Bronchial epithelial cell (primary cell): ENCODE measurements around the gene FARS2. TPM values are rescaled to one million over a fixed set of nuclear protein-coding genes. Genes with fewer than 3 reads are reported as not detected.

Experiments used
- DNase-seq: peaks from one replicate; pipeline ENCODE4 v3.0.0-alpha.2; 2010; ENCODE audit warnings: low read depth
- FAIRE-seq: peaks from 2 replicates; lab custom pipeline; 2011; peaks lifted over from hg19 to GRCh38; lab: Jason Lieb, UNC
- H3K27me3 ChIP-seq: 2 replicates; pipeline ENCODE4 v1.5.1; 2011; ENCODE audit warnings: low read length; ENCODE audit not compliant: control insufficient read depth, insufficient read depth
- H3K36me3 ChIP-seq: 2 replicates; pipeline ENCODE4 v1.5.1; 2011; ENCODE audit warnings: low read length; ENCODE audit not compliant: control insufficient read depth, insufficient read depth
- H3K4me3 ChIP-seq: 2 replicates; pipeline ENCODE4 v1.5.1; 2011; ENCODE audit warnings: mild to moderate bottlenecking, low read depth, low read length, control low read depth
- total RNA-seq: library from RNA; depleted of rRNA; stranded (reverse); fragments of >200 nt; gene quantifications from 2 replicates; pipeline ENCODE4 v1.2.1, GENCODE V29; 2014
- TF ChIP-seq, protein P1 (sequence below): IDR thresholded peaks from 2 replicates; pipeline ENCODE4 v1.5.1; 2011; ENCODE audit warnings: mild to moderate bottlenecking, moderate library complexity, low read length, control low read depth, inconsistent platforms; ENCODE audit not compliant: insufficient read depth, severe bottlenecking

Gene FARS2
- total RNA-seq, 1 donor from 2014 or later: 27.4 TPM

- Histone ChIP-seq H3K4me3 (no peak overlapping the region), H3K27me3 (no peaks in the 10 kb centered on the region), H3K36me3 (no peaks in the 10 kb centered on the region)
- FAIRE-seq (no peak), DNase-seq (no peak)
- TF ChIP-seq, protein P1, sequence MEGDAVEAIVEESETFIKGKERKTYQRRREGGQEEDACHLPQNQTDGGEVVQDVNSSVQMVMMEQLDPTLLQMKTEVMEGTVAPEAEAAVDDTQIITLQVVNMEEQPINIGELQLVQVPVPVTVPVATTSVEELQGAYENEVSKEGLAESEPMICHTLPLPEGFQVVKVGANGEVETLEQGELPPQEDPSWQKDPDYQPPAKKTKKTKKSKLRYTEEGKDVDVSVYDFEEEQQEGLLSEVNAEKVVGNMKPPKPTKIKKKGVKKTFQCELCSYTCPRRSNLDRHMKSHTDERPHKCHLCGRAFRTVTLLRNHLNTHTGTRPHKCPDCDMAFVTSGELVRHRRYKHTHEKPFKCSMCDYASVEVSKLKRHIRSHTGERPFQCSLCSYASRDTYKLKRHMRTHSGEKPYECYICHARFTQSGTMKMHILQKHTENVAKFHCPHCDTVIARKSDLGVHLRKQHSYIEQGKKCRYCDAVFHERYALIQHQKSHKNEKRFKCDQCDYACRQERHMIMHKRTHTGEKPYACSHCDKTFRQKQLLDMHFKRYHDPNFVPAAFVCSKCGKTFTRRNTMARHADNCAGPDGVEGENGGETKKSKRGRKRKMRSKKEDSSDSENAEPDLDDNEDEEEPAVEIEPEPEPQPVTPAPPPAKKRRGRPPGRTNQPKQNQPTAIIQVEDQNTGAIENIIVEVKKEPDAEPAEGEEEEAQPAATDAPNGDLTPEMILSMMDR: no peak
These were observed 128.9 kb downstream of the FARS2 start for GRCh38 chr6:5390177-5390576.

GRCh38 chr6:5394280-5394679 is 133.0 kb downstream of the FARS2 start:
- Histone ChIP-seq H3K27me3 (no peaks in the 10 kb centered on the region), H3K4me3 (no peak overlapping the region), H3K36me3 (no peaks in the 10 kb centered on the region)
- FAIRE-seq: no peak
- peak; percentile 53 for DNase-seq
- TF ChIP-seq, protein P1: no peak

- Histone ChIP-seq H3K27me3 (no peaks in the 10 kb centered on the region), H3K36me3 (no peaks in the 10 kb centered on the region), H3K4me3 (no peak overlapping the region)
- no peak for DNase-seq
- FAIRE-seq: no peak
- TF ChIP-seq, protein P1: no peak
These were observed 134.4 kb downstream of the FARS2 start for GRCh38 chr6:5395719-5396118.

DNA sequence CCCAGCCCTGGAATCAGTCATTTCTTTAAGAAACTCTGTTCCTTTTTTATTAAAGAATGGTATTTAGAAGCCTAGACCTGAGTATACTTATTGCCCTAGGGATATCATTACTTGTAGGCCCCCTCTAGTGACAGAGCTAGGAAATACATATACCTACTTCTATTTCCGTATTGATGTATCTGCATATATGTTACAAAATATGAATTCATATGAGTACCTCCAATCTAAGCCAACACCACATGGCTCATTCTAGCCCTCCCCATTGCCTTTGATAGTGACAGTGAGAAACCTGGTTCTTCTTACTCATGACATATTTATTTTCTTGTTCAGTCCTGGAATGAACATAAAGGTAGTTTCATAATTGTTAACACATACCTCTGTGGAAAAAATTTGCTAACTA is 137.2 kb downstream of the FARS2 start:
- Histone ChIP-seq H3K36me3 (no peaks in the 10 kb centered on the region), H3K4me3 (no peak overlapping the region), H3K27me3 (no peaks in the 10 kb centered on the region)
- peak; percentile 78 for DNase-seq
- no peak for FAIRE-seq
- TF ChIP-seq, protein P1: peak; percentile 42

DNA sequence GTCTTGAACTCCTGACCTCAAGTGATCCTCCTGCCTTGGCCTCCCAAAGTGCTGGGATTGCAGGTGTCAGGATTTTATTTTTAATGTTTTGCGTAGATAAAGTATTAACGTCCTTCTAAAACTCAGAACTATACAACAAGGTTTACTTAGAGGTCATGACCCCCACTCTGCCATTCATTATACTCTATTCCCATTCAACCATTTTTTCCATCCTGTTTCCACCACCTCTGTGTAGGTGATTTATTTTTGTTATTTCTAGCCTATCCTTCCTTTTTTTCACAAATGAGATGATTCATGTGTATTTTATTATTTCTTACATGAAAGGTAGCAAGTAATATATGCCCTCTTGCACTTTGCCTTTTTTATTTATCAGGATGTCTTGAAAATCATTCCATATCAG is 138.1 kb downstream of the FARS2 start:
- H3K27me3 ChIP-seq: no peaks in the 10 kb centered on the region
- DNase-seq: no peak
- H3K36me3 ChIP-seq: no peaks in the 10 kb centered on the region
- no peak for FAIRE-seq
- TF ChIP-seq, protein P1: no peak
- no peak overlapping the region for H3K4me3 ChIP-seq
